Measurements from ENCODE around the gene FGFR4.
"Not testable (repeated sequence)": the region's sequence is repeated elsewhere in the genome, so short reads cannot be mapped to it uniquely, and the experiment has no call there.

DNA sequence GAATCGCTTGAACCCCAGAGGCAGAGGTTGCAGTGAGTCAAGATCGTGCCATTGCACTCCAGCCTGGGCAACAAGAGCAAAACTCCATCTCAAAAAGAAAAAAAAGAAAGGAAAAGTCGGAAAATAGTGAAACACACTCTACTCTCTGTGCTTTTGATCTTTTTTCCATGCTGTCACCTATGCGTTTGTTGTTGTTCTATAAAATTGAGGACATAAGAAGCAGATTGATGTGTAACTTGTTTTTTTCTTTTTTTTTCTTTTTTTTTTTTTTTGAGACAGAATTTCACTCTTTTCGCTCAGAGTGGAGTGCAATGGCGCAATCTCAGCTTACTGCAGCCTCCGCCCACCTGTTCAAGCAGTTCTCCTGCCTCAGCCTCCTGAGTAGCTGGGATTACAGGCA is 38.2 kb upstream of the FGFR4 start:
- TF ChIP-seq POLR2AphosphoS5, CTCF, POLR2A, EP300 (IDR thresholded peaks at IDR 0.05): not testable (repeated sequence)

All from suprapubic skin (tissue), 4 donors.